Liver (tissue), 9 donors: ENCODE data around the gene LAMB2. TPM values are rescaled to one million over a fixed set of nuclear protein-coding genes. Genes with fewer than 3 reads are reported as not detected.

ENCODE experiments used
- DNase-seq: peaks from one replicate; pipeline ENCODE4 v3.0.0-alpha.2; 2017; ENCODE audit warnings: low spot score
- H3K27ac ChIP-seq, 2 donors: one replicate each; pipeline ENCODE4 v1.7.0; 2013; ENCODE audit warnings: inconsistent platforms in 2 of 2, low read length in 2 of 2, control low read depth in 1 of 2, low read depth in 1 of 2, mild to moderate bottlenecking in 1 of 2
- H3K27me3 ChIP-seq, 4 donors: one replicate each; pipeline versions ENCODE4 v1.6.1 to v1.7.0; 2013; ENCODE audit warnings: low read length in 3 of 4, inconsistent platforms in 1 of 4, mild to moderate bottlenecking in 1 of 4, moderate library complexity in 1 of 4; ENCODE audit not compliant: control insufficient read depth in 4 of 4, insufficient read depth in 4 of 4
- H3K36me3 ChIP-seq, 4 donors: one replicate each; pipeline versions ENCODE4 v1.6.1 to v1.7.0; 2013; ENCODE audit warnings: low read length in 3 of 4, mild to moderate bottlenecking in 3 of 4, low read depth in 1 of 4, moderate library complexity in 1 of 4; ENCODE audit not compliant: control insufficient read depth in 4 of 4, insufficient read depth in 3 of 4
- H3K4me1 ChIP-seq, 4 donors: one replicate each; pipeline versions ENCODE4 v1.6.1 to v1.7.0; 2013; ENCODE audit warnings: low read length in 3 of 4, mild to moderate bottlenecking in 3 of 4, moderate library complexity in 1 of 4; ENCODE audit not compliant: control insufficient read depth in 4 of 4, insufficient read depth in 4 of 4
- H3K4me3 ChIP-seq, 3 donors: one replicate each; pipeline versions ENCODE4 v1.6.1 to v1.7.0; 2013; ENCODE audit warnings: low read length in 3 of 3, control low read depth in 1 of 3, low read depth in 1 of 3, mild to moderate bottlenecking in 1 of 3
- H3K9ac ChIP-seq, 2 donors: one replicate each; pipeline ENCODE4 v1.7.0; 2013; ENCODE audit warnings: low read length in 2 of 2, mild to moderate bottlenecking in 2 of 2, moderate library complexity in 2 of 2, control low read depth in 1 of 2, low read depth in 1 of 2
- H3K9me3 ChIP-seq, 4 donors: one replicate each; pipeline versions ENCODE4 v1.6.1 to v1.7.0; 2013; ENCODE audit warnings: low read length in 3 of 4; ENCODE audit not compliant: control insufficient read depth in 4 of 4
- ATF3 ChIP-seq: IDR thresholded peaks from 2 replicates; pipeline ENCODE4 v1.6.1; 2016; ENCODE audit warnings: antibody characterized with exemption
- CTCF ChIP-seq: fragments of 150-350 bp; IDR thresholded peaks from 2 replicates; pipeline ENCODE4 v1.5.1; 2017; ENCODE audit warnings: improper control_type of control experiment, low read depth, low read length; ENCODE audit not compliant: missing input control
- EGR1 ChIP-seq, 2 donors: IDR thresholded peaks; 2 replicates each; pipeline ENCODE4 v1.6.1; 2016 to 2018; ENCODE audit warnings: antibody characterized with exemption in 2 of 2, low read depth in 2 of 2
- FOXA1 ChIP-seq: IDR thresholded peaks from 2 replicates; pipeline ENCODE4 v1.6.1; 2016; ENCODE audit warnings: antibody characterized with exemption
- FOXA2 ChIP-seq: IDR thresholded peaks from 2 replicates; pipeline ENCODE4 v1.6.1; 2016; ENCODE audit warnings: antibody characterized with exemption
- GABPA ChIP-seq, 2 donors: IDR thresholded peaks in 1 of 2; conservative IDR thresholded peaks in 1 of 2; 2 replicates each; pipeline ENCODE4 v1.6.1; 2016; ENCODE audit warnings: antibody characterized with exemption in 2 of 2, mild to moderate bottlenecking in 1 of 2, moderate library complexity in 1 of 2
- HNF4A ChIP-seq, 2 donors: conservative IDR thresholded peaks; 2 replicates each; pipeline ENCODE4 v1.6.1; 2016; ENCODE audit warnings: antibody characterized with exemption in 2 of 2, mild to moderate bottlenecking in 2 of 2
- HNF4G ChIP-seq: IDR thresholded peaks from 2 replicates; pipeline ENCODE4 v1.6.1; 2016; ENCODE audit warnings: antibody characterized with exemption
- JUND ChIP-seq, 2 donors: IDR thresholded peaks; 2 replicates each; pipeline ENCODE4 v1.6.1; 2016; ENCODE audit warnings: antibody characterized with exemption in 2 of 2
- MAX ChIP-seq: IDR thresholded peaks from 2 replicates; pipeline ENCODE4 v1.6.1; 2016; ENCODE audit warnings: antibody characterized with exemption
- NR2F2 ChIP-seq: IDR thresholded peaks from 2 replicates; pipeline ENCODE4 v1.6.1; 2016; ENCODE audit warnings: antibody characterized with exemption
- RAD21 ChIP-seq, 2 donors: IDR thresholded peaks; 2 replicates each; pipeline ENCODE4 v1.6.1; 2016; ENCODE audit warnings: antibody characterized with exemption in 2 of 2, mild to moderate bottlenecking in 2 of 2
- REST ChIP-seq: IDR thresholded peaks from 2 replicates; pipeline ENCODE4 v1.6.1; 2016; ENCODE audit warnings: antibody characterized with exemption, mild to moderate bottlenecking
- RXRA ChIP-seq, 2 donors: IDR thresholded peaks; 2 replicates each; pipeline ENCODE4 v1.6.1; 2017 to 2018; ENCODE audit warnings: antibody characterized with exemption in 2 of 2, mild to moderate bottlenecking in 1 of 2
- SP1 ChIP-seq: IDR thresholded peaks from 2 replicates; pipeline ENCODE4 v1.6.1; 2018; ENCODE audit warnings: antibody characterized with exemption, mild to moderate bottlenecking
- TAF1 ChIP-seq: conservative IDR thresholded peaks from 2 replicates; pipeline ENCODE4 v1.6.1; 2016; ENCODE audit warnings: antibody characterized with exemption, mild to moderate bottlenecking
- YY1 ChIP-seq: IDR thresholded peaks from 2 replicates; pipeline ENCODE4 v1.6.1; 2016; ENCODE audit warnings: antibody characterized with exemption, mild to moderate bottlenecking
- WGBS: extraction: QIAGEN DNeasy Blood & Tissue Kit; methylation state at CpG from one replicate; pipeline ENCODE4 v1.1.7; 2013; 5-methylcytosine and 5-hydroxymethylcytosine counted together
- polyA plus RNA-seq, 2 donors: library from polyadenylated mRNA; stranded (reverse) in 1 of 2; unstranded in 1 of 2; fragments of 200-250 nt in 1 of 2; fragments of >200 nt in 1 of 2; fragmentation: Nextera tagmentation in 1 of 2; extraction: Ambion mirVana in 1 of 2; gene quantifications; one replicate each; pipeline versions ENCODE4 v1.2.1 to v1.2.3, GENCODE V29; 2013 to 2015
- total RNA-seq, 2 donors: library from RNA; depleted of rRNA; stranded (reverse); fragments of >200 nt; gene quantifications; one replicate each; pipeline ENCODE4 v1.2.3, GENCODE V29; 2014
- TF ChIP-seq, protein P1 (sequence below): IDR thresholded peaks from 2 replicates; pipeline ENCODE4 v1.6.1; 2016; ENCODE audit warnings: antibody characterized with exemption
- donor health status: healthy.
- donor health status: healthy.
- donor health status: healthy.
- donor health status: healthy.
- donor health status: healthy.

The LAMB2 gene
- total and polyA plus RNA-seq, 4 donors = 87.6 to 172 (median 134) TPM

- no peak for DNase-seq
- 91% methylated on average over 7 of the region's 7 CpGs for WGBS
- H3K9me3 ChIP-seq = no peaks in the 10 kb centered on the region
- no peak overlapping the region for H3K4me3 ChIP-seq
- H3K4me1 ChIP-seq = peaks cover 4 to 16% (median 13%) of the 10 kb centered on the region in 4 donors
- H3K27me3 ChIP-seq = no peaks in the 10 kb centered on the region
- TF ChIP-seq EGR1 (IDR thresholded peaks at IDR 0.05; ENCODE audit: low read depth in 2 of 2) (no peak), CTCF (no peak), RAD21 (IDR thresholded peaks at IDR 0.05) (no peak), HNF4A (conservative IDR thresholded peaks at IDR 0.05) (no peak), RXRA (IDR thresholded peaks at IDR 0.05) (no peak), TAF1 (no peak), YY1 (no peak), ATF3 (no peak), NR2F2 (no peak), MAX (no peak), FOXA1 (no peak), FOXA2 (no peak), HNF4G (no peak), REST (no peak), JUND (IDR thresholded peaks at IDR 0.05) (no peak), SP1 (no peak), GABPA (IDR thresholded peaks at IDR 0.05 in 1 of 2, conservative IDR thresholded peaks at IDR 0.05 in 1 of 2) (no peak)
- TF ChIP-seq, protein P1, sequence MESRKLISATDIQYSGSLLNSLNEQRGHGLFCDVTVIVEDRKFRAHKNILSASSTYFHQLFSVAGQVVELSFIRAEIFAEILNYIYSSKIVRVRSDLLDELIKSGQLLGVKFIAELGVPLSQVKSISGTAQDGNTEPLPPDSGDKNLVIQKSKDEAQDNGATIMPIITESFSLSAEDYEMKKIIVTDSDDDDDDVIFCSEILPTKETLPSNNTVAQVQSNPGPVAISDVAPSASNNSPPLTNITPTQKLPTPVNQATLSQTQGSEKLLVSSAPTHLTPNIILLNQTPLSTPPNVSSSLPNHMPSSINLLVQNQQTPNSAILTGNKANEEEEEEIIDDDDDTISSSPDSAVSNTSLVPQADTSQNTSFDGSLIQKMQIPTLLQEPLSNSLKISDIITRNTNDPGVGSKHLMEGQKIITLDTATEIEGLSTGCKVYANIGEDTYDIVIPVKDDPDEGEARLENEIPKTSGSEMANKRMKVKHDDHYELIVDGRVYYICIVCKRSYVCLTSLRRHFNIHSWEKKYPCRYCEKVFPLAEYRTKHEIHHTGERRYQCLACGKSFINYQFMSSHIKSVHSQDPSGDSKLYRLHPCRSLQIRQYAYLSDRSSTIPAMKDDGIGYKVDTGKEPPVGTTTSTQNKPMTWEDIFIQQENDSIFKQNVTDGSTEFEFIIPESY = no peak
- no peak overlapping the region for H3K9ac ChIP-seq
- H3K36me3 ChIP-seq = peaks cover 5 to 47% (median 27%) of the 10 kb centered on the region in 4 donors
- H3K27ac ChIP-seq = no peak overlapping the region
Observed at GRCh38 chr3:49122451-49122850, 10.4 kb downstream of the LAMB2 start.
